HCT116 (cell line): Measurements from ENCODE around the gene ARHGEF9.

Experiments
- EZH2 ChIP-seq: fragments of 200-600 bp; sonication (generic); IDR thresholded peaks from 2 replicates; pipeline ENCODE4 v1.6.1; 2017; ENCODE audit warnings: antibody characterized with exemption, mixed run types
- EZH2phosphoT487 ChIP-seq: fragments of 200-600 bp; IDR thresholded peaks from 2 replicates; pipeline ENCODE4 v1.6.1; 2018; ENCODE audit warnings: antibody characterized with exemption, borderline replicate concordance
- JUND ChIP-seq: IDR thresholded peaks from 2 replicates; pipeline ENCODE4 v1.6.1; 2012
- POLR2A ChIP-seq: IDR thresholded peaks from 2 replicates; pipeline ENCODE4 v1.7.0; 2011; ENCODE audit warnings: borderline replicate concordance; ENCODE audit not compliant: insufficient read depth, insufficient read length; ENCODE audit errors: extremely low read depth
- POLR2AphosphoS5 ChIP-seq: IDR thresholded peaks from 2 replicates; pipeline ENCODE4 v1.6.1; 2011; ENCODE audit warnings: mild to moderate bottlenecking, low read depth, low read length, moderate library complexity
- RAD21 ChIP-seq: IDR thresholded peaks from 2 replicates; pipeline ENCODE4 v1.6.1; 2012; ENCODE audit warnings: low read depth, mild to moderate bottlenecking
- TF ChIP-seq, protein P1 (sequence below), 3 experiments: fragments of 200-600 bp in 1 of 3; sonication (generic) in 1 of 3; IDR thresholded peaks in 2 of 3; conservative IDR thresholded peaks in 1 of 3; 2 replicates each; pipeline ENCODE4 v1.5.1; 2012 to 2017; ENCODE audit warnings: low read depth in 2 of 3, low read length in 2 of 3, antibody characterized with exemption in 1 of 3, borderline replicate concordance in 1 of 3, control low read depth in 1 of 3, mild to moderate bottlenecking in 1 of 3, mixed read lengths in 1 of 3, mixed run types in 1 of 3, moderate library complexity in 1 of 3; ENCODE audit not compliant: insufficient read depth in 1 of 3

DNA sequence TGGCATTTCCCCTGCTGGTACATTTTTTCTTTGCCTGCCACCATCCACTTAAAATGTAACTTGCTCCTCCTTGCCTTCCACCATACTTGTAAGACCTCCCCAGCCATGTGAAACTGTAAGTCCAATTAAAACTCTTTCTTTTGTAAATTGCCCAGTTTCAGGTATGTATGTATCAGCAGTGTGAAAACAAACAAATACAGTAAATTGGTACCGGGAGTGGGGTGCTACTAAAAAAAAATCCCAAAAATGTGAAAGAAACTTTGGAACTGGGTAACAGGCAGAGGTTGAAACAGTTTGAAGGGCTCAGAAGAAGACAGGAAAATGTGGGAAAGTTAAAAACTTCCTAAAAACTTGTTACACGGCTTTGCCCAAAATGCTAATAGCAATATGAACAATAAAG is 16.3 kb downstream of the ARHGEF9 start:
- TF ChIP-seq, protein P1, sequence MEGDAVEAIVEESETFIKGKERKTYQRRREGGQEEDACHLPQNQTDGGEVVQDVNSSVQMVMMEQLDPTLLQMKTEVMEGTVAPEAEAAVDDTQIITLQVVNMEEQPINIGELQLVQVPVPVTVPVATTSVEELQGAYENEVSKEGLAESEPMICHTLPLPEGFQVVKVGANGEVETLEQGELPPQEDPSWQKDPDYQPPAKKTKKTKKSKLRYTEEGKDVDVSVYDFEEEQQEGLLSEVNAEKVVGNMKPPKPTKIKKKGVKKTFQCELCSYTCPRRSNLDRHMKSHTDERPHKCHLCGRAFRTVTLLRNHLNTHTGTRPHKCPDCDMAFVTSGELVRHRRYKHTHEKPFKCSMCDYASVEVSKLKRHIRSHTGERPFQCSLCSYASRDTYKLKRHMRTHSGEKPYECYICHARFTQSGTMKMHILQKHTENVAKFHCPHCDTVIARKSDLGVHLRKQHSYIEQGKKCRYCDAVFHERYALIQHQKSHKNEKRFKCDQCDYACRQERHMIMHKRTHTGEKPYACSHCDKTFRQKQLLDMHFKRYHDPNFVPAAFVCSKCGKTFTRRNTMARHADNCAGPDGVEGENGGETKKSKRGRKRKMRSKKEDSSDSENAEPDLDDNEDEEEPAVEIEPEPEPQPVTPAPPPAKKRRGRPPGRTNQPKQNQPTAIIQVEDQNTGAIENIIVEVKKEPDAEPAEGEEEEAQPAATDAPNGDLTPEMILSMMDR (IDR thresholded peaks at IDR 0.05 in 2 of 3, conservative IDR thresholded peaks at IDR 0.05 in 1 of 3; ENCODE audit: borderline replicate concordance in 1 of 3, insufficient read depth in 1 of 3, low read depth in 2 of 3, low read length in 2 of 3): no peak
- no peak for TF ChIP-seq POLR2A
- TF ChIP-seq JUND: no peak
- no peak for TF ChIP-seq EZH2phosphoT487
- TF ChIP-seq POLR2AphosphoS5: no peak
- no peak for TF ChIP-seq EZH2
- no peak for TF ChIP-seq RAD21
